ENCODE measurements around the gene TPM4. TPM values are rescaled to one million over a fixed set of nuclear protein-coding genes. Genes with fewer than 3 reads are reported as not detected.
A peak's percentile ranks its signal among the peaks of the same experiment; 100 is the strongest.

TPM4 gene
- polyA plus RNA-seq, 3 donors: 144 to 170 (median 146) TPM

DNA sequence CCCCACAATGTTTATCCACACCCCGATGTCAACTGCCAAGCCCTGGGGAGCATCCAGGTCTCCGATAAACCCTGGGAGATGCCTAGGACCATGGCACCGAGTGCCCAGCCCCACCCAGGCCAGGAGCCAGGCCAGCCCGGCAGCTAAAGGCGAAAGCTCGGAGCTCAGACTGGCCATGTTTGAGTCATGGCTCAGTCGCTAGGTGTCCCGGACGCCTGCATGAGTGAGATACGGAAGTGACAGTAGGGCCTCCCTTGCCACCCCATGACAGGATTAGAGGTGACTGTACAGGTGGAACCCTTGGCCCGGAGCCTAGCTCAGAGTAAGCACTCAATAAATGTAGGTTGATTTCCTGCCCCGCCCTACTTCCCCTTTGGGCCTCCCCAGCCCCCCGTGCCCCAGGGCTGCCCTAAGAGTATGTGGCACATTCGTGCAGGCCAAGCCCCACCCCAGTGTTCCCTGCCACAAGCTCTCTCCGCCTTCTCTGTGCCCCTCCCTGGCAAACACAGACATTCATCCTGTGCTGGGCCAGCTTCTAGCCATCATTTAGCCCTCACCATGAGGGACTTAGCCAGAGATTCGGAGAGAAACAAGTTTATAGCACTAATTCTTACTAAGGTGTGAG is 5.8 kb upstream of the TPM4 start:
- TF ChIP-seq, protein P1, sequence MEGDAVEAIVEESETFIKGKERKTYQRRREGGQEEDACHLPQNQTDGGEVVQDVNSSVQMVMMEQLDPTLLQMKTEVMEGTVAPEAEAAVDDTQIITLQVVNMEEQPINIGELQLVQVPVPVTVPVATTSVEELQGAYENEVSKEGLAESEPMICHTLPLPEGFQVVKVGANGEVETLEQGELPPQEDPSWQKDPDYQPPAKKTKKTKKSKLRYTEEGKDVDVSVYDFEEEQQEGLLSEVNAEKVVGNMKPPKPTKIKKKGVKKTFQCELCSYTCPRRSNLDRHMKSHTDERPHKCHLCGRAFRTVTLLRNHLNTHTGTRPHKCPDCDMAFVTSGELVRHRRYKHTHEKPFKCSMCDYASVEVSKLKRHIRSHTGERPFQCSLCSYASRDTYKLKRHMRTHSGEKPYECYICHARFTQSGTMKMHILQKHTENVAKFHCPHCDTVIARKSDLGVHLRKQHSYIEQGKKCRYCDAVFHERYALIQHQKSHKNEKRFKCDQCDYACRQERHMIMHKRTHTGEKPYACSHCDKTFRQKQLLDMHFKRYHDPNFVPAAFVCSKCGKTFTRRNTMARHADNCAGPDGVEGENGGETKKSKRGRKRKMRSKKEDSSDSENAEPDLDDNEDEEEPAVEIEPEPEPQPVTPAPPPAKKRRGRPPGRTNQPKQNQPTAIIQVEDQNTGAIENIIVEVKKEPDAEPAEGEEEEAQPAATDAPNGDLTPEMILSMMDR (IDR thresholded peaks at IDR 0.05): peak; percentile 10
- Histone ChIP-seq H2AFZ (ENCODE audit: insufficient read depth, low read depth, low read length, poor library complexity, severe bottlenecking) (peak overlapping the region; percentile 82), H3K9me3 (replicated peaks in 1 of 2; ENCODE audit: control insufficient read depth in 1 of 2, insufficient read depth in 1 of 2, low read length in 2 of 2) (no peaks in the 10 kb centered on the region), H3K4me1 (ENCODE audit: control insufficient read depth in 1 of 2, insufficient read depth in 2 of 2, low read length in 2 of 2) (peaks cover 15 to 20% of the 10 kb centered on the region in 2 donors), H4K20me1 (ENCODE audit: insufficient read depth, low read length) (no peaks in the 10 kb centered on the region), H3K27ac (ENCODE audit: low read depth in 1 of 2, low read length in 2 of 2) (peak overlapping the region; percentile 15 to 72), H3K36me3 (replicated peaks in 1 of 2; ENCODE audit: control insufficient read depth in 1 of 2, insufficient read depth in 2 of 2, low read length in 2 of 2) (no peaks in the 10 kb centered on the region), H3K27me3 (ENCODE audit: control insufficient read depth in 2 of 2, insufficient read depth in 2 of 2, low read length in 2 of 2) (no peaks in the 10 kb centered on the region), H3K4me3 (replicated peaks in 1 of 3; ENCODE audit: low read depth in 2 of 3, low read length in 3 of 3) (peak overlapping the region in 1 of 3 experiments; percentile 46), H3K4me2 (replicated peaks; ENCODE audit: extremely low read depth, low read length, poor library complexity, severe bottlenecking) (peak overlapping the region; percentile 52), H3K79me2 (ENCODE audit: insufficient read depth, low read length) (peaks cover 3% of the 10 kb centered on the region), H3K9ac (ENCODE audit: insufficient read depth, low read length, poor library complexity, severe bottlenecking) (peak overlapping the region; percentile 34)
- Mint-ChIP-seq H3K4me3 (peak overlapping the region; percentile 47 to 73), H3K9me3 (no peaks in the 10 kb centered on the region), H3K4me1 (peaks cover 16% of the 10 kb centered on the region), H3K27me3 (ENCODE audit: low read depth in 3 of 3) (no peaks in the 10 kb centered on the region), H3K36me3 (no peaks in the 10 kb centered on the region), H3K27ac (peak overlapping the region in 4 of 7 donors; percentile 47 to 84 (median 66))
- WGBS (ENCODE audit: insufficient coverage): 7% methylated on average over 16 of the region's 16 CpGs
- DNase-seq: peak; percentile 81 to 94 (median 88)
- intact Hi-C loops (cut with micrococcal nuclease): loop anchor here in 1 of 2 donors (5.0 kb wide), 1 partner anchor 112 kb away; no protein-coding TSS in a partner anchor

DNA sequence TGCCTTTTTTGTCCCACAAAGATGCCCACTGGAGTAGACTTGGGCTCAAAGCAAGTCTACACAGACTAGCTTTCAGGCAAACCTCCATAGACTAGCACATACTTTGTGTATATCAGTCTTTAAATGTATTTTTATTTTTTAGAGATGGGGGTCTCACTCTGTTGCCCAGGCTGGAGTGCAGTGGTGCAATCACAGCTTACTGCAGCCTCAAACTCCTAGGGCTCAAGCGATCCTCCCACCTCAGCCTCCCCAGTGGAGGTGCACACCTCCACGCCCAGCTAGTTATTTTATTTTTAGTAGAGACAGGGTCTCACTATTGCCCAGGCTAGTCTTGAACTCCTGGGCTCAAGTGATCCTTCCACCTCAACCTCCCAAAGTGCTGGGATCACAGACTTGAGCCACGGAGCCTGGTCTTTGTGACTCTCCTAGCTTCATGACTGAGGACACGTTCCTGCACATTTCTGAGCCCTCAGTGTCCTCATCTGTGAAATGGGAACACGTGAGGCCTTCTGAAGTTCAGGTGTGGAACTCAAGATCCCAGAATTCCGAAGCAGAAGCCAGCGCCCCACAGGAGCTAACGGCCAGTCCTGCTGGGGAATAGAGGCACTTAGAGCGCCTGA is 5.1 kb upstream of the TPM4 start:
- H3K4me3 Mint-ChIP-seq: no peak overlapping the region
- H3K4me1 Mint-ChIP-seq: peaks cover 19% of the 10 kb centered on the region
- peak overlapping the region; percentile 15 to 72 for H3K27ac ChIP-seq (ENCODE audit: low read depth in 1 of 2, low read length in 2 of 2)
- no peaks in the 10 kb centered on the region for H3K27me3 Mint-ChIP-seq (ENCODE audit: low read depth in 3 of 3)
- no peak overlapping the region for H3K4me2 ChIP-seq (replicated peaks; ENCODE audit: extremely low read depth, low read length, poor library complexity, severe bottlenecking)
- no peaks in the 10 kb centered on the region for H4K20me1 ChIP-seq (ENCODE audit: insufficient read depth, low read length)
- H3K27ac Mint-ChIP-seq: peak overlapping the region in 3 of 7 donors; percentile 12 to 76 (median 47)
- H3K4me3 ChIP-seq (replicated peaks in 1 of 3; ENCODE audit: low read depth in 2 of 3, low read length in 3 of 3): no peak overlapping the region
- no peaks in the 10 kb centered on the region for H3K27me3 ChIP-seq (ENCODE audit: control insufficient read depth in 2 of 2, insufficient read depth in 2 of 2, low read length in 2 of 2)
- H3K9me3 Mint-ChIP-seq: no peaks in the 10 kb centered on the region
- WGBS (ENCODE audit: insufficient coverage): 87% methylated on average over 7 of the region's 9 CpGs
- H3K9me3 ChIP-seq (replicated peaks in 1 of 2; ENCODE audit: control insufficient read depth in 1 of 2, insufficient read depth in 1 of 2, low read length in 2 of 2): no peaks in the 10 kb centered on the region
- TF ChIP-seq, protein P1 (IDR thresholded peaks at IDR 0.05): no peak
- no peak for DNase-seq
- peak overlapping the region; percentile 34 for H3K9ac ChIP-seq (ENCODE audit: insufficient read depth, low read length, poor library complexity, severe bottlenecking)
- intact Hi-C loops (cut with micrococcal nuclease): loop anchor here in 1 of 2 donors (5.0 kb wide), 1 partner anchor 111 kb away; no protein-coding TSS in a partner anchor
- H3K36me3 Mint-ChIP-seq: no peaks in the 10 kb centered on the region
- peaks cover 4% of the 10 kb centered on the region for H3K79me2 ChIP-seq (ENCODE audit: insufficient read depth, low read length)
- H3K4me1 ChIP-seq (ENCODE audit: control insufficient read depth in 1 of 2, insufficient read depth in 2 of 2, low read length in 2 of 2): peaks cover 20 to 25% of the 10 kb centered on the region in 2 donors
- no peaks in the 10 kb centered on the region for H3K36me3 ChIP-seq (replicated peaks in 1 of 2; ENCODE audit: control insufficient read depth in 1 of 2, insufficient read depth in 2 of 2, low read length in 2 of 2)
- H2AFZ ChIP-seq (ENCODE audit: insufficient read depth, low read depth, low read length, poor library complexity, severe bottlenecking): no peak overlapping the region

Data from CD14-positive monocyte (primary cell).